ENCODE results near the gene PFN1.

PFN1 gene

GRCh38 chr17:4896332-4897197 lies 51.8 kb downstream of the PFN1 start:
- no peak for DNase-seq (ENCODE audit: low read depth)

GRCh38 chr17:4895657-4896331 lies 52.5 kb downstream of the PFN1 start:
- DNase-seq (ENCODE audit: low read depth): no peak

Measured in stimulated activated CD8-positive, alpha-beta memory T cell treated with anti-CD3 and anti-CD28 coated beads, Interleukin-12 subunit alpha, Interleukin-12 subunit beta, amount 100 ng/mL, for 1 hour (primary cell).